Naive thymus-derived CD4-positive, alpha-beta T cell (primary cell): ENCODE results near the gene HNRNPA1L2. TPM values are rescaled to one million over a fixed set of nuclear protein-coding genes. Genes with fewer than 3 reads are reported as not detected.
"Not testable (repeated sequence)": the region's sequence is repeated elsewhere in the genome, so short reads cannot be mapped to it uniquely, and the experiment has no call there.

Experiments
- ATAC-seq: fragments of 150-1000 bp; cut with Tn5 transposase; 2 replicates; pipeline ENCODE4 v1.10.0; 2021; ENCODE audit warnings: mild to moderate bottlenecking, moderate library complexity
- CTCF ChIA-PET: fragments of 350-600 bp; sonication (Branson Sonifier 250); formaldehyde crosslinking; loops from one replicate; lab custom pipeline; 2021; ENCODE audit warnings: antibody characterized with exemption; lab: Charles Lee
- POLR2A ChIA-PET: fragments of 350-600 bp; sonication (Branson Sonifier 250); formaldehyde crosslinking; loops from one replicate; lab custom pipeline; 2021; ENCODE audit warnings: antibody characterized with exemption, inconsistent platforms; lab: Charles Lee
- DNase-seq, 9 donors: peaks; one replicate each; pipeline versions ENCODE4 v3.0.0 to v3.0.0-alpha.2; 2020 to 2022; ENCODE audit warnings: mixed read lengths in 1 of 9
- H3K27ac ChIP-seq: one replicate; pipeline ENCODE4 v1.7.0; 2013; ENCODE audit warnings: mild to moderate bottlenecking, low read depth, low read length, moderate library complexity
- H3K27me3 ChIP-seq, 2 donors: one replicate each; pipeline ENCODE4 v1.7.0; 2013; ENCODE audit warnings: low read length in 2 of 2, mild to moderate bottlenecking in 2 of 2, moderate library complexity in 2 of 2; ENCODE audit not compliant: control insufficient read depth in 2 of 2, insufficient read depth in 2 of 2
- H3K36me3 ChIP-seq, 3 experiments: 1 replicate in 2 of 3; 2 replicates in 1 of 3; pipeline ENCODE4 v1.7.0; 2013; ENCODE audit warnings: low read length in 3 of 3, mild to moderate bottlenecking in 3 of 3, moderate library complexity in 1 of 3; ENCODE audit not compliant: insufficient read depth in 3 of 3, control insufficient read depth in 2 of 3
- H3K4me1 ChIP-seq, 2 donors: one replicate each; pipeline ENCODE4 v1.7.0; 2013; ENCODE audit warnings: low read length in 2 of 2, mild to moderate bottlenecking in 2 of 2, moderate library complexity in 1 of 2; ENCODE audit not compliant: control insufficient read depth in 2 of 2, insufficient read depth in 2 of 2
- H3K4me3 ChIP-seq: 2 replicates; pipeline ENCODE4 v1.7.0; 2013; ENCODE audit warnings: mild to moderate bottlenecking, low read length
- H3K9me3 ChIP-seq, 3 experiments: 1 replicate in 2 of 3; 2 replicates in 1 of 3; pipeline ENCODE4 v1.7.0; 2013; ENCODE audit warnings: low read length in 3 of 3; ENCODE audit not compliant: control insufficient read depth in 2 of 3
- H3K27ac Mint-ChIP-seq, 9 donors: one replicate each; pipeline ENCODE4 v1.8.0; 2020 to 2022; ENCODE audit warnings: mixed read lengths in 9 of 9, mild to moderate bottlenecking in 8 of 9, moderate library complexity in 5 of 9, inconsistent platforms in 2 of 9
- H3K27me3 Mint-ChIP-seq, 5 donors: one replicate each; pipeline ENCODE4 v1.8.0; 2021 to 2022; ENCODE audit warnings: mixed read lengths in 5 of 5, mild to moderate bottlenecking in 1 of 5
- H3K36me3 Mint-ChIP-seq, 5 donors: one replicate each; pipeline ENCODE4 v1.8.0; 2020 to 2022; ENCODE audit warnings: mixed read lengths in 5 of 5, mild to moderate bottlenecking in 3 of 5, inconsistent platforms in 1 of 5
- H3K4me1 Mint-ChIP-seq, 7 donors: one replicate each; pipeline ENCODE4 v1.8.0; 2020 to 2022; ENCODE audit warnings: mixed read lengths in 7 of 7, mild to moderate bottlenecking in 3 of 7, inconsistent platforms in 1 of 7
- H3K4me3 Mint-ChIP-seq, 10 donors: one replicate each; pipeline ENCODE4 v1.8.0; 2020 to 2022; ENCODE audit warnings: mild to moderate bottlenecking in 10 of 10, mixed read lengths in 10 of 10, moderate library complexity in 6 of 10, inconsistent platforms in 2 of 10
- H3K9me3 Mint-ChIP-seq, 11 donors: one replicate each; pipeline ENCODE4 v1.8.0; 2020 to 2022; ENCODE audit warnings: mixed read lengths in 11 of 11, mild to moderate bottlenecking in 4 of 11, inconsistent platforms in 1 of 11, moderate library complexity in 1 of 11
- intact Hi-C, 2 donors: fragments of 100-400 bp; cut with micrococcal nuclease; formaldehyde crosslinking; loops; one replicate each; pipeline ENCODE4 v1.15.1; 2023
- polyA plus RNA-seq, 2 donors: library from polyadenylated mRNA; unstranded; fragments of 300-500 nt; fragmentation: Illumina TruSeq; gene quantifications; one replicate each; pipeline ENCODE4 v1.2.3, GENCODE V29; 2021
- total RNA-seq, 6 experiments: library from RNA in 5 of 6; stranded (reverse) in 5 of 6; gene quantifications; 1 replicate in 5 of 6; 2 replicates in 1 of 6; pipeline ENCODE4 v1.2.3 and lab custom pipeline; 2021 to 2026

Gene HNRNPA1L2
- total and polyA plus RNA-seq, 7 experiments from 2014 or later, result 8.0 to 21.1 (median 13.8) TPM

- CTCF ChIA-PET, result interaction anchor here (2.0 kb wide), 1 partner anchor 359 kb away, joined by 11 read pairs; no protein-coding TSS in a partner anchor
- H3K4me3 Mint-ChIP-seq, result not testable (repeated sequence)
Observed at GRCh38 chr13:52609013-52609606, 33.1 kb upstream of the HNRNPA1L2 start.

GRCh38 chr13:52610158-52610557 is 32.1 kb upstream of the HNRNPA1L2 start:
- intact Hi-C loops, result loop anchor here in 1 of 2 donors (5.0 kb wide), 1 partner anchor 542 kb away; no protein-coding TSS in a partner anchor
- not testable (repeated sequence) for H3K4me1 Mint-ChIP-seq

More at GRCh38 chr13:52609013-52609606, 33.1 kb upstream of the HNRNPA1L2 start:
- H3K4me1 Mint-ChIP-seq, H3K9me3 Mint-ChIP-seq, H3K36me3 ChIP-seq, H3K36me3 Mint-ChIP-seq, POLR2A ChIA-PET, H3K4me3 ChIP-seq, H3K27me3 ChIP-seq, H3K9me3 ChIP-seq, H3K4me1 ChIP-seq, H3K27ac ChIP-seq: not testable (repeated sequence)
- DNase-seq (peak in 5 of 9 donors; percentile 23 to 38 (median 27)), ATAC-seq (peak; percentile 60)
- H3K27ac Mint-ChIP-seq, result peak overlapping the region in 1 of 9 donors; percentile 56
- intact Hi-C loops, result loop anchor here in 1 of 2 donors (2.0 kb wide), 1 partner anchor 200 kb away; no protein-coding TSS in a partner anchor
- H3K27me3 Mint-ChIP-seq, result peaks cover 0 to 18% (median 5%) of the 10 kb centered on the region in 5 donors

GRCh38 chr13:52615134-52615801 is 27.0 kb upstream of the HNRNPA1L2 start:
- H3K27me3 ChIP-seq, result no peaks in the 10 kb centered on the region
- Mint-ChIP-seq H3K9me3 (peaks cover 0 to 3% (median 0%) of the 10 kb centered on the region in 11 donors), H3K27me3 (peaks cover 0 to 11% (median 0%) of the 10 kb centered on the region in 5 donors), H3K4me3 (peak overlapping the region in 9 of 10 donors; percentile 42 to 78 (median 62)), H3K27ac (peak overlapping the region in 6 of 9 donors; percentile 29 to 83 (median 66)), H3K4me1 (peaks cover 19 to 39% (median 27%) of the 10 kb centered on the region in 7 donors), H3K36me3 (no peaks in the 10 kb centered on the region)
- no peak overlapping the region for H3K4me3 ChIP-seq
- peaks cover 0 to 13% of the 10 kb centered on the region in 2 donors for H3K4me1 ChIP-seq
- intact Hi-C loops, result loop anchor here (5.0 kb wide), 1 partner anchor 603 kb away; the partner anchor contains the start of genes ALG11 (in 2 of the 2) and ATP7B (in 2 of the 2)
- H3K9me3 ChIP-seq, result no peaks in the 10 kb centered on the region
- no peak for DNase-seq
- H3K27ac ChIP-seq, result no peak overlapping the region
- no peak for ATAC-seq
- ChIA-PET CTCF (interaction anchor here (0.9 to 2.9 kb wide), 2 partner anchors 38 to 353 kb away, joined by 3 to 25 read pairs; partner anchors contain the start of gene SUGT1), POLR2A (interaction anchor here (3.7 kb wide), 1 partner anchor 38 kb away, joined by 100 read pairs; the partner anchor contains the start of gene SUGT1)
- H3K36me3 ChIP-seq, result peaks cover 0 to 5% (median 0%) of the 10 kb centered on the region in 3 experiments

More at GRCh38 chr13:52610158-52610557, 32.1 kb upstream of the HNRNPA1L2 start:
- H3K36me3 ChIP-seq, H3K36me3 Mint-ChIP-seq, DNase-seq, H3K27ac ChIP-seq, POLR2A ChIA-PET, H3K9me3 Mint-ChIP-seq, H3K4me1 ChIP-seq, H3K27me3 ChIP-seq, H3K4me3 ChIP-seq, ATAC-seq, CTCF ChIA-PET, H3K9me3 ChIP-seq, H3K27ac Mint-ChIP-seq: not testable (repeated sequence)
- Mint-ChIP-seq H3K4me3 (peak overlapping the region in 1 of 10 donors; percentile 30), H3K27me3 (peaks cover 0 to 18% (median 5%) of the 10 kb centered on the region in 5 donors)

GRCh38 chr13:52615812-52616211 is 26.4 kb upstream of the HNRNPA1L2 start:
- peaks cover 0 to 3% (median 0%) of the 10 kb centered on the region in 11 donors for H3K9me3 Mint-ChIP-seq
- no peaks in the 10 kb centered on the region for H3K9me3 ChIP-seq
- DNase-seq, result no peak
- peaks cover 0 to 11% (median 0%) of the 10 kb centered on the region in 5 donors for H3K27me3 Mint-ChIP-seq
- ChIA-PET POLR2A (interaction anchor here (3.7 kb wide), 1 partner anchor 37 kb away, joined by 100 read pairs; the partner anchor contains the start of gene SUGT1), CTCF (interaction anchor here (0.9 to 2.9 kb wide), 2 partner anchors 37 to 352 kb away, joined by 3 to 25 read pairs; partner anchors contain the start of gene SUGT1)
- H3K36me3 ChIP-seq, result peaks cover 0 to 5% (median 0%) of the 10 kb centered on the region in 3 experiments
- H3K4me3 Mint-ChIP-seq, result peak overlapping the region; percentile 77 to 100 (median 99)
- peaks cover 19 to 42% (median 30%) of the 10 kb centered on the region in 7 donors for H3K4me1 Mint-ChIP-seq
- H3K4me3 ChIP-seq, result no peak overlapping the region
- peak overlapping the region in 8 of 9 donors; percentile 56 to 97 (median 96) for H3K27ac Mint-ChIP-seq
- intact Hi-C loops, result loop anchor here (2.0 to 5.0 kb wide), 3 partner anchors 193 to 811 kb away; partner anchors contain the start of genes ALG11 (in 2 of the 2), ATP7B (in 2 of the 2) and DHRS12 (in 1 of the 2)
- H3K4me1 ChIP-seq, result peaks cover 0 to 13% of the 10 kb centered on the region in 2 donors
- no peak for ATAC-seq
- H3K36me3 Mint-ChIP-seq, result no peaks in the 10 kb centered on the region
- H3K27ac ChIP-seq, result no peak overlapping the region
- H3K27me3 ChIP-seq, result no peaks in the 10 kb centered on the region

- H3K27ac ChIP-seq, result peak overlapping the region; percentile 76
- Mint-ChIP-seq H3K4me3 (peak overlapping the region; percentile 86 to 100 (median 99)), H3K36me3 (peaks cover 0 to 8% (median 0%) of the 10 kb centered on the region in 5 donors), H3K9me3 (peaks cover 0 to 3% (median 0%) of the 10 kb centered on the region in 11 donors), H3K4me1 (peaks cover 19 to 57% (median 39%) of the 10 kb centered on the region in 7 donors), H3K27me3 (peaks cover 0 to 8% (median 0%) of the 10 kb centered on the region in 5 donors), H3K27ac (peak overlapping the region; percentile 95 to 97 (median 96))
- intact Hi-C loops, result loop anchor here (1.0 to 5.0 kb wide), 8 partner anchors 35 to 1164 kb away; partner anchors contain the start of genes ALG11 (in 2 of the 2), ATP7B (in 2 of the 2), CKAP2 (in 2 of the 2) and SUGT1 (in 2 of the 2)
- no peaks in the 10 kb centered on the region for H3K9me3 ChIP-seq
- ATAC-seq (peak; percentile 97), DNase-seq (peak; percentile 61 to 85 (median 81))
- H3K36me3 ChIP-seq, result peaks cover 0 to 5% (median 0%) of the 10 kb centered on the region in 3 experiments
- ChIA-PET POLR2A (interaction anchor here (0.6 to 3.7 kb wide), 9 partner anchors 9 to 1164 kb away, joined by 3 to 100 read pairs (median 5); partner anchors contain the start of genes INTS6, SUGT1 and VPS36), CTCF (interaction anchor here (0.6 to 2.9 kb wide), 7 partner anchors 9 to 615 kb away, joined by 3 to 25 read pairs (median 3); partner anchors contain the start of gene SUGT1)
- peaks cover 0 to 13% of the 10 kb centered on the region in 2 donors for H3K4me1 ChIP-seq
- H3K27me3 ChIP-seq, result no peaks in the 10 kb centered on the region
- H3K4me3 ChIP-seq, result peak overlapping the region; percentile 90
Observed at GRCh38 chr13:52617070-52618060, 24.9 kb upstream of the HNRNPA1L2 start.
